ENCODE measurements around the gene PRPH2. TPM values are rescaled to one million over a fixed set of nuclear protein-coding genes. Genes with fewer than 3 reads are reported as not detected.

PRPH2 gene
- total and polyA plus RNA-seq, 2 of the 13 experiments (the other 11 are each of a cell fraction or from before 2014, with no cell fraction given): 0.03 to 0.04 TPM

DNA sequence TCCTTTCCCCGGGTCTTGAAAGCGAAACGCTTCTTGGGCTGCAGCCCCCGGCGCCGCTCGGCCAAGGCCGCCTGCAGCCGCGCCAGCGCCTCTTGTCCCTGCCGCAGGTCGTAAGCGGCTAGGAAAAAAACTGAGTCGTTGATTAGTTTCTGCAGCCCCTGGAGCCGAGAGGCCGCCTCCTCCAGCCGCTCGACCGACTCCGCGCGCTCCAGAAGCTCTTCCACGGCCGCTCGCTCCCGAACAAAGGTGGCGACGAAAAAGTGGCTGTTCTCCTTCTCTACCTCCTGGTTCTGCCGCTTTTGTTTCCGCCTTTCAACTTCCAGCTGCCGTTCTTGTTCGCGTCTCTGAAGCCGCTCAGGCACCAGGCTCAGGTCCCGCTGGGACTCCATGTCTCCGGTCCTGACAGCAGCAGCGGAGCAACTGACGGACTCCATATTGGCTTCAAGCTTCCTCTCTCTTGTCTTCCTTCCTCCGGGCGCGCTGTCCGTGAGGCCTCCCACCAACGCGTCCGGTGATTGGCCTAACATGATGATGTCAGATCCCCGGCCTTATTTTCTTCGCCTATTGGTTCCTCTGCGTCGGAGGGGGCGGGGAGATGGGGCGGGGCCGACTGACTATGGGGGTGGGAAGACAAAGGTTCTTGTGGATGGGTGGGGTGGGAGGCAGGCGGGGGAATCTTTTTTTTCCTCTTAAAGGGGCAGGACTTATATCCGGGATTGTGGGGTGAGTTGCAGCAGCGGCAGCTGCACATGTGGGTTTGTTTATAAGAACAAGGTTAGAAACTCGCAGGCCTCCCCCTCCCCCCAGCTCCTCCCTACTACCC is 23.5 kb upstream of the PRPH2 start, which contains the start of gene TBCC (continued):
- TF ChIP-seq MIER2 (CRISPR knock-in tag; IDR thresholded peaks at IDR 0.05): 0 out of 2 replicates have a peak, but pooled peaks have one; percentile 14
- peak; percentile 87; the same call in 1 of the 2 replicates for TF ChIP-seq ZNF354B (CRISPR knock-in tag; IDR thresholded peaks at IDR 0.05)
- TF ChIP-seq DNMT3B (CRISPR knock-in tag; conservative IDR thresholded peaks at IDR 0.05): no peak; the same call in 1 of the 2 replicates
- TF ChIP-seq ZNF7 (CRISPR knock-in tag; IDR thresholded peaks at IDR 0.05): no peak
- no peak for TF ChIP-seq TRIM24 (CRISPR knock-in tag; IDR thresholded peaks at IDR 0.05)
- no peak for TF ChIP-seq SOX13 (IDR thresholded peaks at IDR 0.05)
- TF ChIP-seq SOX13 (CRISPR knock-in tag; conservative IDR thresholded peaks at IDR 0.05 in 1 of 2, IDR thresholded peaks at IDR 0.05 in 1 of 2): 0 out of 4 replicates have a peak, but pooled peaks of 1 of the 2 experiments have one; percentile 43
- TF ChIP-seq ZNF710 (CRISPR knock-in tag; IDR thresholded peaks at IDR 0.05; ENCODE audit: borderline replicate concordance): no peak
- TF ChIP-seq NFE2 (CRISPR knock-in tag; IDR thresholded peaks at IDR 0.05): no peak
- TF ChIP-seq THAP11 (CRISPR knock-in tag; IDR thresholded peaks at IDR 0.05): peak; percentile 84
- TF ChIP-seq MIER3 (CRISPR knock-in tag; IDR thresholded peaks at IDR 0.05; ENCODE audit: borderline replicate concordance): peak; percentile 73; the same call in 1 of the 2 replicates
- TF ChIP-seq SIN3B (IDR thresholded peaks at IDR 0.05; ENCODE audit: low read length): peak; percentile 73
- TF ChIP-seq AGO2 (optimal IDR thresholded peaks at IDR 0.05; ENCODE audit: low read depth, low read length): peak; percentile 74
- TF ChIP-seq, protein P1, sequence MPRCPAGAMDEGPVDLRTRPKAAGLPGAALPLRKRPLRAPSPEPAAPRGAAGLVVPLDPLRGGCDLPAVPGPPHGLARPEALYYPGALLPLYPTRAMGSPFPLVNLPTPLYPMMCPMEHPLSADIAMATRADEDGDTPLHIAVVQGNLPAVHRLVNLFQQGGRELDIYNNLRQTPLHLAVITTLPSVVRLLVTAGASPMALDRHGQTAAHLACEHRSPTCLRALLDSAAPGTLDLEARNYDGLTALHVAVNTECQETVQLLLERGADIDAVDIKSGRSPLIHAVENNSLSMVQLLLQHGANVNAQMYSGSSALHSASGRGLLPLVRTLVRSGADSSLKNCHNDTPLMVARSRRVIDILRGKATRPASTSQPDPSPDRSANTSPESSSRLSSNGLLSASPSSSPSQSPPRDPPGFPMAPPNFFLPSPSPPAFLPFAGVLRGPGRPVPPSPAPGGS (CRISPR knock-in tag; IDR thresholded peaks at IDR 0.05): peak; percentile 82
- peak; percentile 65; the same call in 1 of the 2 replicates for TF ChIP-seq TMF1 (CRISPR knock-in tag; IDR thresholded peaks at IDR 0.05; ENCODE audit: low read depth)
- TF ChIP-seq ZNF501 (CRISPR knock-in tag; IDR thresholded peaks at IDR 0.05): peak; percentile 73; the same call in 1 of the 2 replicates
- no peak for TF ChIP-seq CEBPZ (IDR thresholded peaks at IDR 0.05; ENCODE audit: low read length)
- TF ChIP-seq TEF (CRISPR knock-in tag; IDR thresholded peaks at IDR 0.05): 0 out of 2 replicates have a peak, but pooled peaks have one; percentile 47
- TF ChIP-seq GLI4 (CRISPR knock-in tag; IDR thresholded peaks at IDR 0.05; ENCODE audit: borderline replicate concordance): peak; percentile 55; the same call in 1 of the 2 replicates
- TF ChIP-seq ZBTB38 (CRISPR knock-in tag; IDR thresholded peaks at IDR 0.05): peak; percentile 81
- TF ChIP-seq GATAD1 (CRISPR knock-in tag; IDR thresholded peaks at IDR 0.05): peak; percentile 95
- TF ChIP-seq ZNF567 (CRISPR knock-in tag; IDR thresholded peaks at IDR 0.05; ENCODE audit: borderline replicate concordance): no peak
